H1 (cell line): ENCODE data around the gene G6PC1. TPM values are rescaled to one million over a fixed set of nuclear protein-coding genes. Genes with fewer than 3 reads are reported as not detected.

Experiments used
- CTCF ChIA-PET: fragments of 300-600 bp; sonication (Branson Sonifier 250); formaldehyde crosslinking; loops from one replicate; lab custom pipeline; 2021; ENCODE audit not compliant: partially characterized antibody; lab: Charles Lee
- POLR2A ChIA-PET: fragments of 300-600 bp; sonication (Branson Sonifier 250); formaldehyde crosslinking; loops from one replicate; lab custom pipeline; 2021; ENCODE audit warnings: inconsistent platforms; ENCODE audit not compliant: partially characterized antibody; lab: Charles Lee
- DNase-seq, 2 experiments: peaks; one replicate each; pipeline versions ENCODE4 v3.0.0 to v3.0.0-alpha.2; 2010 to 2022; ENCODE audit warnings: low spot score in 2 of 2, low read depth in 1 of 2, mixed read lengths in 1 of 2
- FAIRE-seq: peaks from 2 replicates; lab custom pipeline; 2011; peaks lifted over from hg19 to GRCh38; lab: Jason Lieb, UNC
- H2AFZ ChIP-seq: 2 replicates; pipeline ENCODE4 v1.8.1; 2012; ENCODE audit warnings: low read length, inconsistent platforms
- H2AK5ac ChIP-seq: 2 replicates; pipeline ENCODE4 v1.6.1; 2013; ENCODE audit warnings: low read depth, low read length
- H2BK120ac ChIP-seq: replicated peaks from 2 replicates; pipeline ENCODE3; 2013; ENCODE audit warnings: low read depth, low read length, inconsistent platforms
- H2BK12ac ChIP-seq: 2 replicates; pipeline ENCODE4 v1.6.1; 2013; ENCODE audit warnings: low read depth, low read length
- H2BK15ac ChIP-seq: 2 replicates; pipeline ENCODE4 v1.6.1; 2013; ENCODE audit warnings: low read length
- H2BK20ac ChIP-seq: 2 replicates; pipeline ENCODE4 v1.6.1; 2013; ENCODE audit warnings: low read length
- H2BK5ac ChIP-seq: 2 replicates; pipeline ENCODE4 v1.6.1; 2013; ENCODE audit warnings: low read depth, low read length
- H3K14ac ChIP-seq: 2 replicates; pipeline ENCODE4 v1.6.1; 2013; ENCODE audit warnings: inconsistent platforms; ENCODE audit not compliant: insufficient read length
- H3K18ac ChIP-seq: 2 replicates; pipeline ENCODE4 v1.6.1; 2013; ENCODE audit warnings: low read length; ENCODE audit errors: extremely low read depth
- H3K23ac ChIP-seq: 2 replicates; pipeline ENCODE4 v1.6.1; 2013; ENCODE audit warnings: inconsistent platforms; ENCODE audit not compliant: insufficient read length
- H3K23me2 ChIP-seq: 2 replicates; pipeline ENCODE4 v1.6.1; 2013; ENCODE audit warnings: low read depth, low read length
- H3K27ac ChIP-seq: 2 replicates; pipeline ENCODE4 v1.6.1; 2011; ENCODE audit warnings: low read depth, low read length, inconsistent platforms
- H3K27me3 ChIP-seq, 4 experiments: replicated peaks in 1 of 4; 1 replicate in 1 of 4; 2 replicates in 3 of 4; pipeline versions ENCODE4 v1.6.1 to v1.8.1; 2011 to 2013; ENCODE audit warnings: low read length in 3 of 4, mild to moderate bottlenecking in 3 of 4, inconsistent platforms in 2 of 4, mixed read lengths in 2 of 4, moderate library complexity in 1 of 4; ENCODE audit not compliant: control insufficient read depth in 3 of 4, insufficient read depth in 3 of 4; ENCODE audit errors: extremely low read depth in 1 of 4
- H3K36me3 ChIP-seq, 4 experiments: 2 replicates each; pipeline versions ENCODE4 v1.6.1 to v1.8.1; 2011 to 2013; ENCODE audit warnings: mild to moderate bottlenecking in 4 of 4, low read length in 3 of 4, moderate library complexity in 2 of 4, control low read depth in 1 of 4, inconsistent platforms in 1 of 4; ENCODE audit not compliant: insufficient read depth in 4 of 4, control insufficient read depth in 2 of 4
- H3K4ac ChIP-seq: replicated peaks from 2 replicates; pipeline ENCODE3; 2013; ENCODE audit warnings: low read length, low read depth, mixed read lengths, inconsistent platforms; ENCODE audit not compliant: insufficient read length
- H3K4me1 ChIP-seq, 4 experiments: replicated peaks in 1 of 4; 1 replicate in 1 of 4; 2 replicates in 3 of 4; pipeline versions ENCODE4 v1.6.1 to v1.8.1; 2011 to 2013; ENCODE audit warnings: low read length in 3 of 4, inconsistent platforms in 2 of 4, mixed read lengths in 1 of 4; ENCODE audit not compliant: insufficient read depth in 4 of 4, control insufficient read depth in 3 of 4
- H3K4me2 ChIP-seq, 2 experiments: 2 replicates each; pipeline versions ENCODE4 v1.6.1 to v1.8.1; 2011 to 2013; ENCODE audit warnings: low read depth in 2 of 2, low read length in 2 of 2, control low read depth in 1 of 2, inconsistent platforms in 1 of 2, mild to moderate bottlenecking in 1 of 2; ENCODE audit not compliant: insufficient read depth in 1 of 2
- H3K4me3 ChIP-seq, 4 experiments: fragments of 200-600, 300-600 bp in 1 of 4; sonication (generic), shearing (Covaris generic), sonication (Bioruptor Twin) in 1 of 4; 2 replicates each; pipeline versions ENCODE4 v1.5.1 to v1.8.1; 2011 to 2016; ENCODE audit warnings: low read length in 4 of 4, low read depth in 3 of 4, control low read depth in 2 of 4, inconsistent platforms in 2 of 4, mild to moderate bottlenecking in 2 of 4, mixed read lengths in 1 of 4, moderate library complexity in 1 of 4; ENCODE audit not compliant: insufficient read depth in 2 of 4; ENCODE audit errors: extremely low read depth in 1 of 4
- H3K56ac ChIP-seq: replicated peaks from 2 replicates; pipeline ENCODE3; 2013; ENCODE audit warnings: low read depth, mild to moderate bottlenecking, mixed read lengths, low read length, inconsistent platforms; ENCODE audit not compliant: insufficient read length
- H3K79me1 ChIP-seq: 2 replicates; pipeline ENCODE4 v1.6.1; 2013; ENCODE audit warnings: low read depth, low read length, control low read depth
- H3K79me2 ChIP-seq, 2 experiments: 2 replicates each; pipeline versions ENCODE4 v1.6.1 to v1.8.1; 2012 to 2013; ENCODE audit warnings: low read length in 2 of 2, mild to moderate bottlenecking in 2 of 2, inconsistent platforms in 1 of 2; ENCODE audit not compliant: insufficient read depth in 2 of 2, control insufficient read depth in 1 of 2
- H3K9ac ChIP-seq, 4 experiments: replicated peaks in 1 of 4; 1 replicate in 1 of 4; 2 replicates in 3 of 4; pipeline versions ENCODE4 v1.6.1 to v1.8.1; 2011 to 2013; ENCODE audit warnings: low read depth in 3 of 4, low read length in 3 of 4, control low read depth in 2 of 4, mild to moderate bottlenecking in 2 of 4, moderate library complexity in 2 of 4, inconsistent platforms in 1 of 4; ENCODE audit errors: extremely low read depth in 1 of 4
- H3K9me3 ChIP-seq, 2 experiments: 2 replicates each; pipeline versions ENCODE4 v1.6.1 to v1.8.1; 2012 to 2013; ENCODE audit warnings: mild to moderate bottlenecking in 2 of 2, moderate library complexity in 2 of 2, control low read depth in 1 of 2, inconsistent platforms in 1 of 2, low read depth in 1 of 2, low read length in 1 of 2, mixed read lengths in 1 of 2; ENCODE audit not compliant: insufficient read depth in 2 of 2
- H4K20me1 ChIP-seq, 2 experiments: replicated peaks in 1 of 2; 2 replicates each; pipeline versions ENCODE3 to v1.8.1; 2011 to 2013; ENCODE audit warnings: inconsistent platforms in 2 of 2, low read length in 2 of 2, mild to moderate bottlenecking in 1 of 2; ENCODE audit not compliant: insufficient read depth in 2 of 2, control insufficient read depth in 1 of 2
- H4K5ac ChIP-seq: 2 replicates; pipeline ENCODE4 v1.6.1; 2013; ENCODE audit warnings: low read length, low read depth, mixed read lengths, inconsistent platforms; ENCODE audit not compliant: insufficient read length
- H4K8ac ChIP-seq: 2 replicates; pipeline ENCODE4 v1.8.0; 2013; ENCODE audit warnings: mild to moderate bottlenecking, moderate library complexity, low read length, inconsistent platforms; ENCODE audit not compliant: insufficient read depth; ENCODE audit errors: extremely low read depth
- H4K91ac ChIP-seq: replicated peaks from 2 replicates; pipeline ENCODE3; 2013; ENCODE audit warnings: low read length, mixed read lengths, inconsistent platforms; ENCODE audit not compliant: insufficient read length
- BCL11A ChIP-seq, 2 experiments: IDR thresholded peaks; one replicate each; pipeline ENCODE4 v1.6.1; 2011; ENCODE audit warnings: low read depth in 2 of 2, low read length in 2 of 2, mild to moderate bottlenecking in 2 of 2
- CBX8 ChIP-seq: fragments of 300-800, 300-1000 bp; sonication (generic); IDR thresholded peaks from 2 replicates; pipeline ENCODE4 v1.7.1; 2016; ENCODE audit warnings: low read depth, low read length, borderline replicate concordance
- CHD2 ChIP-seq: IDR thresholded peaks from 2 replicates; pipeline ENCODE4 v1.6.1; 2012; ENCODE audit warnings: low read length, improper control_type of control experiment
- CTBP2 ChIP-seq: IDR thresholded peaks from 2 replicates; pipeline ENCODE4 v1.7.0; 2011; ENCODE audit warnings: borderline replicate concordance, mild to moderate bottlenecking, moderate library complexity, mixed read lengths, low read length; ENCODE audit not compliant: insufficient read depth, insufficient read length
- EZH2 ChIP-seq: fragments of 200-600 bp; sonication (generic); IDR thresholded peaks from 2 replicates; pipeline ENCODE4 v1.7.1; 2012; ENCODE audit warnings: low read depth, mild to moderate bottlenecking, moderate library complexity, low read length, inconsistent platforms; ENCODE audit not compliant: severe bottlenecking
- HDAC2 ChIP-seq, 2 experiments: fragments of 300-600 bp in 1 of 2; sonication (generic) in 1 of 2; IDR thresholded peaks; 2 replicates each; pipeline ENCODE4 v1.6.1; 2011 to 2012; ENCODE audit warnings: low read depth in 2 of 2, low read length in 2 of 2, mild to moderate bottlenecking in 2 of 2, moderate library complexity in 2 of 2, borderline replicate concordance in 1 of 2, inconsistent platforms in 1 of 2
- KDM1A ChIP-seq: fragments of 200-600, 300-600 bp; sonication (generic); IDR thresholded peaks from 2 replicates; pipeline ENCODE4 v1.7.1; 2016; ENCODE audit warnings: mild to moderate bottlenecking, low read length, borderline replicate concordance
- POU5F1 ChIP-seq: IDR thresholded peaks from 2 replicates; pipeline ENCODE4 v1.6.1; 2011; ENCODE audit warnings: low read depth, mild to moderate bottlenecking, low read length, moderate library complexity
- SIX5 ChIP-seq: IDR thresholded peaks from 2 replicates; pipeline ENCODE4 v1.6.1; 2011; ENCODE audit warnings: mild to moderate bottlenecking, low read depth, low read length
- SUZ12 ChIP-seq: fragments of 200-600 bp; sonication (generic); IDR thresholded peaks from 2 replicates; pipeline ENCODE4 v1.6.1; 2012; ENCODE audit warnings: mild to moderate bottlenecking, inconsistent platforms, low read length, moderate library complexity, mixed read lengths
- YY1 ChIP-seq: IDR thresholded peaks from 2 replicates; pipeline ENCODE4 v1.6.1; 2011; ENCODE audit warnings: low read depth, mild to moderate bottlenecking, low read length
- ZNF274 ChIP-seq: IDR thresholded peaks from 2 replicates; pipeline ENCODE4 v1.7.0; 2012; ENCODE audit warnings: low read length, borderline replicate concordance; ENCODE audit errors: extremely low read depth
- WGBS, 2 experiments: shearing (Covaris generic) in 1 of 2; methylation state at CpG; one replicate each; pipeline versions ENCODE4 v1.1.6 to v1.1.7; 2013 to 2015; ENCODE audit warnings: low lambda C conversion rate in 2 of 2, mixed read lengths in 2 of 2, inconsistent platforms in 1 of 2, low coverage in 1 of 2, missing lambda C conversion rate in 1 of 2; ENCODE audit not compliant: insufficient replicate concordance in 2 of 2, insufficient coverage in 1 of 2, insufficient read length in 1 of 2; ENCODE audit errors: extremely low coverage in 1 of 2, missing lambda C conversion rate in 1 of 2; 5-methylcytosine and 5-hydroxymethylcytosine counted together
- polyA plus RNA-seq, 7 experiments: library from polyadenylated mRNA; depleted of rRNA in 3 of 7; stranded (reverse) in 5 of 7; unstranded in 2 of 7; fragments of >200 nt in 5 of 7; fragments of 200-250 nt in 2 of 7; gene quantifications; 1 replicate in 5 of 7; 2 replicates in 1 of 7; 4 replicates in 1 of 7; pipeline versions ENCODE4 v1.2.1 to v1.2.3, GENCODE V29; 2011 to 2013; ENCODE audit warnings: missing spikeins in 2 of 7, mixed read lengths in 2 of 7
- total RNA-seq: library from RNA; stranded (reverse); fragmentation: NEBNext Ultra II Directional; extraction: Animal tissue kit (Norgen Biotek cat#: 25700); gene quantifications from 2 replicates; pipeline ENCODE4 v1.2.1, GENCODE V29; 2021

The G6PC1 gene
- total and polyA plus RNA-seq, 2 of the 8 experiments (the other 6 are each of a cell fraction or from before 2014, with no cell fraction given): 0.02 TPM; not detected in 1

GRCh38 chr17:42918902-42919521, 18.4 kb downstream of the G6PC1 start:
- Histone ChIP-seq H3K4me3 (no peak overlapping the region), H2BK20ac (no peak overlapping the region), H4K91ac (no peak overlapping the region), H3K14ac (no peak overlapping the region), H3K79me1 (no peaks in the 10 kb centered on the region), H3K4ac (peak overlapping the region; percentile 96), H2BK120ac (peak overlapping the region; percentile 43), H3K4me1 (peaks cover 0 to 9% (median 0%) of the 10 kb centered on the region in 4 experiments; a peak in 2 of 7 replicates), H3K27me3 (no peaks in the 10 kb centered on the region), H3K18ac (no peak overlapping the region), H3K23me2 (no peaks in the 10 kb centered on the region), H3K27ac (no peak overlapping the region), H3K4me2 (no peak overlapping the region), H2BK5ac (no peak overlapping the region), H4K8ac (no peak overlapping the region), H3K56ac (no peak overlapping the region), H3K23ac (no peak overlapping the region), H4K5ac (no peak overlapping the region), H3K36me3 (no peaks in the 10 kb centered on the region), H2BK12ac (no peak overlapping the region; the same call in 1 of the 2 replicates), H2AK5ac (no peak overlapping the region), H2AFZ (no peak overlapping the region), H3K9ac (no peak overlapping the region), H2BK15ac (no peak overlapping the region), H4K20me1 (no peaks in the 10 kb centered on the region), H3K79me2 (no peaks in the 10 kb centered on the region), H3K9me3 (no peaks in the 10 kb centered on the region)
- no peak for DNase-seq
- ChIA-PET POLR2A (interaction anchor here (0.7 to 3.7 kb wide), 5 partner anchors 10 to 112 kb away, joined by 3 to 11 read pairs (median 4); no protein-coding TSS in a partner anchor), CTCF (interaction anchor here (0.8 to 3.7 kb wide), 4 partner anchors 10 to 76 kb away, joined by 3 to 18 read pairs (median 6); no protein-coding TSS in a partner anchor)
- no peak for FAIRE-seq
- WGBS, 2 experiments: 91% methylated on average over 3 of the region's 3 CpGs; no CpG with 5 or more reads in 1 of the 2 experiments
- TF ChIP-seq ZNF274: no peak
- TF ChIP-seq POU5F1: no peak
- no peak for TF ChIP-seq BCL11A (IDR thresholded peaks at IDR 0.05; ENCODE audit: low read depth in 2 of 2, low read length in 2 of 2)
- TF ChIP-seq EZH2: no peak
- no peak for TF ChIP-seq KDM1A
- no peak for TF ChIP-seq HDAC2 (IDR thresholded peaks at IDR 0.05; ENCODE audit: borderline replicate concordance in 1 of 2, low read depth in 2 of 2, low read length in 2 of 2)
- TF ChIP-seq SUZ12: no peak
- TF ChIP-seq CHD2: no peak
- no peak for TF ChIP-seq CTBP2
- no peak for TF ChIP-seq YY1
- TF ChIP-seq SIX5: no peak
- TF ChIP-seq CBX8: no peak
